Measurements from ENCODE around the gene ZNG1B.
"Not testable (repeated sequence)": the region's sequence is repeated elsewhere in the genome, so short reads cannot be mapped to it uniquely, and the experiment has no call there.

DNA sequence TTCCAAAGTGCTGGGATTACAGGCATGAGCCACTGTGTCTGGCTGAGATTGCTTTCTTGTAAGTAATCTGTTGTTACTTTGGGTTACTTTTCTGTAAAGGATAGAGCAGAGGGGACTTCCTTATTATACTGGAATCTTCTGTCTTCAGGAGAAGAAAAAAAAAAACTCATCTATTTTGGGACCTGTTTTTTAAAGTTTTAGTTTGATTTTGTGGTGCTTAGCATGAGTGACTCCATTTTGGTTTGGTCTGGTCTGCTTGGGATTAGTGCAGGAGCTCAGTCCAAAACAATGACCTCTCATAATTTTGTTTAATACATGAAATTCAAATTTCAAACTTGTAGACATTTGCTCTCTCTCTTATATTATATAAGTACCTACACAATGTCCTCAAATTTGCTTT is 4.0 kb upstream of the ZNG1B start:
- TF ChIP-seq, protein P1, sequence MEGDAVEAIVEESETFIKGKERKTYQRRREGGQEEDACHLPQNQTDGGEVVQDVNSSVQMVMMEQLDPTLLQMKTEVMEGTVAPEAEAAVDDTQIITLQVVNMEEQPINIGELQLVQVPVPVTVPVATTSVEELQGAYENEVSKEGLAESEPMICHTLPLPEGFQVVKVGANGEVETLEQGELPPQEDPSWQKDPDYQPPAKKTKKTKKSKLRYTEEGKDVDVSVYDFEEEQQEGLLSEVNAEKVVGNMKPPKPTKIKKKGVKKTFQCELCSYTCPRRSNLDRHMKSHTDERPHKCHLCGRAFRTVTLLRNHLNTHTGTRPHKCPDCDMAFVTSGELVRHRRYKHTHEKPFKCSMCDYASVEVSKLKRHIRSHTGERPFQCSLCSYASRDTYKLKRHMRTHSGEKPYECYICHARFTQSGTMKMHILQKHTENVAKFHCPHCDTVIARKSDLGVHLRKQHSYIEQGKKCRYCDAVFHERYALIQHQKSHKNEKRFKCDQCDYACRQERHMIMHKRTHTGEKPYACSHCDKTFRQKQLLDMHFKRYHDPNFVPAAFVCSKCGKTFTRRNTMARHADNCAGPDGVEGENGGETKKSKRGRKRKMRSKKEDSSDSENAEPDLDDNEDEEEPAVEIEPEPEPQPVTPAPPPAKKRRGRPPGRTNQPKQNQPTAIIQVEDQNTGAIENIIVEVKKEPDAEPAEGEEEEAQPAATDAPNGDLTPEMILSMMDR (IDR thresholded peaks at IDR 0.05; ENCODE audit: low read length): not testable (repeated sequence)
- TF ChIP-seq EZH2 (optimal IDR thresholded peaks at IDR 0.05; ENCODE audit: low read depth, low read length); EZH2phosphoT487 (IDR thresholded peaks at IDR 0.05; ENCODE audit: low read length): not testable (repeated sequence)
